K562 (cell line): Measurements from ENCODE around the gene TMEM271. TPM values are rescaled to one million over a fixed set of nuclear protein-coding genes. Genes with fewer than 3 reads are reported as not detected.

Experiments
- ATAC-seq: fragments of 200-7000 bp; cut with Tn5 transposase; 3 replicates; pipeline ENCODE4 v1.9.1; 2020; ENCODE audit warnings: moderate library complexity
- BruUV-seq: library from RNA; stranded (reverse); fragments of 400-500 nt; replicated peaks from 2 replicates; lab custom pipeline; 2021; lab: Mats Ljungman, UMichigan
- CTCF ChIA-PET: fragments of 300-600 bp; formaldehyde crosslinking; extraction: SDS; loops from one replicate; lab custom pipeline; 2021; ENCODE audit warnings: low intra/inter-chr PET ratio; lab: Yijun Ruan, JAX
- POLR2A ChIA-PET: fragments of 300-600, 350-650 bp; sonication (Branson Sonifier 250); formaldehyde crosslinking; extraction: SDS; loops from one replicate; lab custom pipeline; 2021; ENCODE audit warnings: antibody characterized with exemption, inconsistent platforms; lab: Yijun Ruan, JAX
- DNase-seq, 4 experiments: peaks; one replicate each; pipeline versions ENCODE4 v3.0.0 to v3.0.0-alpha.2; 2011 to 2018; ENCODE audit warnings: low spot score in 3 of 4, mixed read lengths in 3 of 4; ENCODE audit errors: extremely low read depth in 1 of 4
- FAIRE-seq: peaks from 2 replicates; lab custom pipeline; 2011; peaks lifted over from hg19 to GRCh38; lab: Jason Lieb, UNC
- H2AFZ ChIP-seq: 2 replicates; pipeline ENCODE4 v1.6.0; 2011; ENCODE audit warnings: low read depth, low read length, control low read depth, inconsistent platforms
- H3K27ac ChIP-seq: fragments of 200-600 bp; 3 replicates; pipeline ENCODE4 v1.8.0; 2011; ENCODE audit warnings: low read depth, mild to moderate bottlenecking, control low read depth, inconsistent platforms, low read length, moderate library complexity, mixed read lengths; ENCODE audit errors: extremely low read depth
- H3K27me3 ChIP-seq, 2 experiments: fragments of 300-600 bp in 1 of 2; 2 replicates in 1 of 2; 3 replicates in 1 of 2; pipeline versions ENCODE4 v1.6.0 to v1.8.0; 2011; ENCODE audit warnings: inconsistent platforms in 2 of 2, low read length in 2 of 2, mild to moderate bottlenecking in 1 of 2, mixed read lengths in 1 of 2, moderate library complexity in 1 of 2; ENCODE audit not compliant: control insufficient read depth in 2 of 2, insufficient read depth in 2 of 2
- H3K36me3 ChIP-seq: fragments of 300-600 bp; 3 replicates; pipeline ENCODE4 v1.8.0; 2011; ENCODE audit warnings: mild to moderate bottlenecking, low read length, inconsistent platforms; ENCODE audit not compliant: control insufficient read depth, insufficient read depth
- H3K4me1 ChIP-seq, 2 experiments: fragments of 200-600 bp in 1 of 2; replicated peaks in 1 of 2; 2 replicates in 1 of 2; 3 replicates in 1 of 2; pipeline versions ENCODE4 v1.5.1 to v1.8.0; 2011; ENCODE audit warnings: inconsistent platforms in 2 of 2, low read length in 2 of 2, mild to moderate bottlenecking in 1 of 2, mixed read lengths in 1 of 2, moderate library complexity in 1 of 2; ENCODE audit not compliant: control insufficient read depth in 2 of 2, insufficient read depth in 2 of 2
- H3K4me2 ChIP-seq: 2 replicates; pipeline ENCODE4 v1.6.1; 2011; ENCODE audit warnings: low read length, control low read depth, inconsistent platforms, mixed read lengths; ENCODE audit not compliant: insufficient read depth
- H3K4me3 ChIP-seq: fragments of 200-600 bp; sonication (generic), shearing (Covaris generic); 2 replicates; pipeline ENCODE4 v1.5.1; 2016; ENCODE audit warnings: control low read depth, inconsistent platforms
- H3K79me2 ChIP-seq: fragments of 200-600 bp; 3 replicates; pipeline ENCODE4 v1.8.0; 2011; ENCODE audit warnings: low read length, inconsistent platforms; ENCODE audit not compliant: control insufficient read depth, insufficient read depth
- H3K9ac ChIP-seq, 2 experiments: 2 replicates each; pipeline versions ENCODE4 v1.6.0 to v1.6.1; 2011; ENCODE audit warnings: low read depth in 2 of 2, low read length in 2 of 2, control low read depth in 1 of 2, inconsistent platforms in 1 of 2, mild to moderate bottlenecking in 1 of 2, mixed read lengths in 1 of 2; ENCODE audit not compliant: insufficient read depth in 1 of 2
- H3K9me1 ChIP-seq: one replicate; pipeline ENCODE4 v1.6.0; 2011; ENCODE audit warnings: inconsistent platforms, mild to moderate bottlenecking, low read length, moderate library complexity; ENCODE audit not compliant: control insufficient read depth, insufficient read depth
- H3K9me3 ChIP-seq: replicated peaks from 2 replicates; pipeline ENCODE4 v1.5.1; 2011; ENCODE audit warnings: low read depth, low read length, inconsistent platforms; ENCODE audit not compliant: control insufficient read depth, insufficient read depth
- H4K20me1 ChIP-seq: replicated peaks from 2 replicates; pipeline ENCODE4 v1.6.1; 2011; ENCODE audit warnings: low read length, inconsistent platforms, mixed read lengths; ENCODE audit not compliant: control insufficient read depth, insufficient read depth
- ADNP ChIP-seq: fragments of 200-800 bp; sonication (Bioruptor generic); IDR thresholded peaks from 2 replicates; pipeline ENCODE4 v1.6.1; 2016; ENCODE audit warnings: missing genetic modification characterization, missing compliant biosample characterization
- C11orf30 ChIP-seq: fragments of 450-650 bp; IDR thresholded peaks from 2 replicates; pipeline ENCODE4 v1.6.1; 2016; ENCODE audit warnings: low read depth, mild to moderate bottlenecking
- DPF2 ChIP-seq: fragments of 450-650 bp; IDR thresholded peaks from 2 replicates; pipeline ENCODE4 v1.6.1; 2016
- FOXK2 ChIP-seq, 2 experiments: fragments of 450-650 bp; IDR thresholded peaks in 1 of 2; conservative IDR thresholded peaks in 1 of 2; 2 replicates each; pipeline ENCODE4 v1.6.1; 2016; ENCODE audit warnings: low read depth in 2 of 2, mild to moderate bottlenecking in 1 of 2
- HNRNPLL ChIP-seq: fragments of 200-400 bp; formaldehyde crosslinking; IDR thresholded peaks from 2 replicates; pipeline ENCODE4 v1.6.1; 2017; ENCODE audit warnings: low read length, low read depth, mild to moderate bottlenecking; ENCODE audit not compliant: poor library complexity, severe bottlenecking
- ILK ChIP-seq: fragments of 450-650 bp; IDR thresholded peaks from 2 replicates; pipeline ENCODE4 v1.6.1; 2016; ENCODE audit warnings: missing genetic modification characterization, low read depth, mild to moderate bottlenecking, missing compliant biosample characterization, moderate library complexity, borderline replicate concordance
- NFE2 ChIP-seq: IDR thresholded peaks from 2 replicates; pipeline ENCODE4 v1.6.1; 2014; ENCODE audit warnings: antibody characterized with exemption, low read depth
- PHF8 ChIP-seq: fragments of 200-600 bp; sonication (generic); IDR thresholded peaks from 2 replicates; pipeline ENCODE4 v1.6.1; 2012; ENCODE audit warnings: mixed run types, mild to moderate bottlenecking, inconsistent platforms, low read length, moderate library complexity, borderline replicate concordance
- SNRNP70 ChIP-seq: fragments of 200-400 bp; formaldehyde crosslinking; optimal IDR thresholded peaks from 2 replicates; pipeline ENCODE3; 2017; ENCODE audit warnings: low read depth, low read length
- TAF1 ChIP-seq: IDR thresholded peaks from 2 replicates; pipeline ENCODE4 v1.6.1; 2011; ENCODE audit warnings: mild to moderate bottlenecking, low read length, moderate library complexity; ENCODE audit not compliant: insufficient read depth, control insufficient read depth, severe bottlenecking; ENCODE audit errors: extremely low read depth
- ZBTB8A ChIP-seq: fragments of 450-650 bp; IDR thresholded peaks from 2 replicates; pipeline ENCODE4 v1.6.1; 2018; ENCODE audit warnings: mild to moderate bottlenecking, moderate library complexity; ENCODE audit not compliant: partially characterized antibody
- ZNF121 ChIP-seq: sonication (generic); formaldehyde crosslinking; conservative IDR thresholded peaks from 2 replicates; pipeline ENCODE4 v1.8.0; 2022; ENCODE audit warnings: missing genetic modification reagents
- ZNF740 ChIP-seq, 3 experiments: fragments of 200-800 bp in 1 of 3; sonication (Bioruptor generic) in 1 of 3; sonication (generic) in 1 of 3; formaldehyde crosslinking in 1 of 3; IDR thresholded peaks; 2 replicates each; pipeline versions ENCODE4 v1.6.1 to v1.8.0; 2016 to 2022; ENCODE audit warnings: mild to moderate bottlenecking in 2 of 3, missing compliant biosample characterization in 2 of 3, missing genetic modification characterization in 2 of 3, missing genetic modification reagents in 1 of 3
- WGBS: fragments of 100-300 bp; shearing (Covaris generic); methylation state at CpG from one replicate; pipeline ENCODE4 v1.1.6; 2016; ENCODE audit warnings: low coverage, mixed read lengths; ENCODE audit not compliant: insufficient coverage; ENCODE audit errors: missing lambda C conversion rate; 5-methylcytosine and 5-hydroxymethylcytosine counted together
- in situ Hi-C: fragments of 300-500 bp; cut with MboI; formaldehyde crosslinking; loops from 4 replicates; pipeline ENCODE4 v1.15.0; 2018; ENCODE audit warnings: inconsistent platforms, mixed read lengths
- intact Hi-C: fragments of 100-400 bp; cut with micrococcal nuclease; formaldehyde crosslinking; loops from 2 replicates; pipeline ENCODE4 v1.14.2; 2022
- polyA plus RNA-seq, 8 experiments: library from polyadenylated mRNA; depleted of rRNA in 4 of 8; stranded (reverse) in 5 of 8; unstranded in 3 of 8; fragments of >200 nt; fragmentation: Nextera tagmentation in 2 of 8; fragmentation: Illumina TruSeq in 1 of 8; extraction: Ambion mirVana in 2 of 8; extraction: Trizol in 1 of 8; gene quantifications; 2 replicates each; pipeline versions ENCODE4 v1.2.1 to v1.2.3, GENCODE V29; 2011 to 2014; ENCODE audit warnings: inconsistent platforms in 1 of 8, missing spikeins in 1 of 8
- total RNA-seq, 7 experiments: library from RNA; depleted of rRNA in 6 of 7; stranded (reverse); fragments of >200 nt in 6 of 7; fragmentation: Illumina TruSeq in 2 of 7; extraction: Trizol in 2 of 7; gene quantifications; 2 replicates each; pipeline versions ENCODE4 v1.2.1 to v1.2.3, GENCODE V29; 2011 to 2021; ENCODE audit warnings: low replicate concordance in 1 of 7

TMEM271 gene
- total and polyA plus RNA-seq, 9 of the 15 experiments (the other 6 are each of a cell fraction or from before 2014, with no cell fraction given): not detected

DNA sequence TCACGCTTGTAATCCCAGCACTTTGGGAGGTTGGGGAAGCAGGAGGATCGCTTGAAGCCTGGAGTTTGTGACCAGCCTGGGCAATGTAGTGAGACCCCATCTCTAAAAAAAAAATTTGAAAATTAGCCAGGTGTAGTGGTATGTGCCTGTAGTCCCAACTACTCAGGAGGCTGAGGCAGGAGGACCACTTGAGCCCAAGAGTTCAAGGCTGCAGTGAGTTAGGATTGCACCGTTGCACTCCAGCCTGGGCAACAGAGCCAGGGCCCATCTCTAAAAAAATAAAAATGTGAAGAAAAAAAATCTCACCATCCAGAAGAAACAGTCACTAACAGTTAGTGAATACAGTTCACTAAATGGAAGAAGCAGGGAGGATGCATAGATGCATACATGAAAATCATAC lies 34.8 kb downstream of the TMEM271 start:
- POLR2A ChIA-PET: no interaction called here
- 7% methylated on average over 3 of the region's 3 CpGs for WGBS
- in situ Hi-C loops: no loop called here

GRCh38 chr4:538542-539142 lies 37.5 kb downstream of the TMEM271 start:
- Histone ChIP-seq H3K9me3 (no peaks in the 10 kb centered on the region), H3K27me3 (no peaks in the 10 kb centered on the region), H3K4me1 (no peaks in the 10 kb centered on the region; a peak in 2 of 5 replicates), H3K36me3 (peaks cover 6% of the 10 kb centered on the region; the same call in 1 of the 3 replicates), H3K9ac (no peak overlapping the region), H4K20me1 (no peaks in the 10 kb centered on the region), H3K79me2 (no peaks in the 10 kb centered on the region), H3K27ac (no peak overlapping the region), H3K4me2 (no peak overlapping the region), H2AFZ (no peak overlapping the region), H3K4me3 (no peak overlapping the region), H3K9me1 (no peaks in the 10 kb centered on the region)
- ATAC-seq (no peak), FAIRE-seq (no peak), DNase-seq (no peak)
- CTCF ChIA-PET: no interaction called here
- no TSS peak for BruUV-seq
- POLR2A ChIA-PET: interaction anchor here (1.0 kb wide), 1 partner anchor 9 kb away, joined by 3 read pairs; no protein-coding TSS in a partner anchor
- WGBS: 83% methylated on average over 8 of the region's 8 CpGs
- TF ChIP-seq ZNF740 (CRISPR knock-in tag; IDR thresholded peaks at IDR 0.05) (no peak), ZNF740 (tag; IDR thresholded peaks at IDR 0.05) (no peak), DPF2 (no peak), PHF8 (no peak), ADNP (tag) (no peak), C11orf30 (no peak), SNRNP70 (no peak), FOXK2 (conservative IDR thresholded peaks at IDR 0.05 in 1 of 2, IDR thresholded peaks at IDR 0.05 in 1 of 2; ENCODE audit: low read depth in 2 of 2) (no peak), NFE2 (no peak)
- intact Hi-C loops (no loop called here), in situ Hi-C loops (no loop called here)

More for the DNA sequence above, 34.8 kb downstream of the TMEM271 start:
- Histone ChIP-seq H3K4me1 (no peaks in the 10 kb centered on the region; a peak in 2 of 5 replicates), H3K36me3 (no peaks in the 10 kb centered on the region; the same call in 2 of the 3 replicates), H3K79me2 (no peaks in the 10 kb centered on the region), H3K9me1 (no peaks in the 10 kb centered on the region), H3K4me3 (no peak overlapping the region), H3K27ac (no peak overlapping the region), H3K27me3 (no peaks in the 10 kb centered on the region), H3K4me2 (no peak overlapping the region), H4K20me1 (no peaks in the 10 kb centered on the region), H3K9ac (no peak overlapping the region), H3K9me3 (no peaks in the 10 kb centered on the region), H2AFZ (no peak overlapping the region)
- intact Hi-C loops: no loop called here
- TF ChIP-seq ZBTB8A: no peak
- peak; percentile 82 for TF ChIP-seq ZNF121 (CRISPR knock-in tag)
- TF ChIP-seq HNRNPLL: no peak
- TF ChIP-seq ILK (tag): no peak
- no peak for TF ChIP-seq TAF1
- ATAC-seq (no peak), FAIRE-seq (no peak), DNase-seq (no peak)
- BruUV-seq: no TSS peak
- CTCF ChIA-PET: no interaction called here
